Measurements from ENCODE around the gene PRUNE2. TPM values are rescaled to one million over a fixed set of nuclear protein-coding genes. Genes with fewer than 3 reads are reported as not detected.

Gene PRUNE2
- total RNA-seq, 1 donor from 2014 or later, result 6.7 TPM

- no peak overlapping the region for H3K4me3 Mint-ChIP-seq (ENCODE audit: unreplicated experiment)
- H3K36me3 Mint-ChIP-seq (ENCODE audit: low read depth, unreplicated experiment), result no peaks in the 10 kb centered on the region
- no peaks in the 10 kb centered on the region for H3K9me3 Mint-ChIP-seq (ENCODE audit: unreplicated experiment)
- DNase-seq (ENCODE audit: low spot score), result no peak
- no peak for TF ChIP-seq CTCF (IDR thresholded peaks at IDR 0.05; ENCODE audit: unreplicated experiment)
- H3K4me1 Mint-ChIP-seq (ENCODE audit: unreplicated experiment), result peaks cover 14% of the 10 kb centered on the region
- H3K27me3 Mint-ChIP-seq (ENCODE audit: unreplicated experiment), result no peaks in the 10 kb centered on the region
- H3K27ac Mint-ChIP-seq (ENCODE audit: unreplicated experiment), result no peak overlapping the region
Observed at GRCh38 chr9:76692458-76693129, 213.3 kb downstream of the PRUNE2 start.

- no peak for TF ChIP-seq CTCF (IDR thresholded peaks at IDR 0.05; ENCODE audit: unreplicated experiment)
- Mint-ChIP-seq H3K27ac (ENCODE audit: unreplicated experiment) (no peak overlapping the region), H3K27me3 (ENCODE audit: unreplicated experiment) (no peaks in the 10 kb centered on the region), H3K4me3 (ENCODE audit: unreplicated experiment) (peak overlapping the region; percentile 66), H3K36me3 (ENCODE audit: low read depth, unreplicated experiment) (no peaks in the 10 kb centered on the region), H3K4me1 (ENCODE audit: unreplicated experiment) (peaks cover 14% of the 10 kb centered on the region), H3K9me3 (ENCODE audit: unreplicated experiment) (no peaks in the 10 kb centered on the region)
- DNase-seq (ENCODE audit: low spot score), result no peak
Observed at GRCh38 chr9:76691517-76692313, 214.2 kb downstream of the PRUNE2 start.

GRCh38 chr9:76690973-76691370 lies 214.9 kb downstream of the PRUNE2 start:
- Mint-ChIP-seq H3K4me1 (ENCODE audit: unreplicated experiment) (peaks cover 14% of the 10 kb centered on the region), H3K4me3 (ENCODE audit: unreplicated experiment) (no peak overlapping the region), H3K27ac (ENCODE audit: unreplicated experiment) (no peak overlapping the region), H3K36me3 (ENCODE audit: low read depth, unreplicated experiment) (no peaks in the 10 kb centered on the region), H3K27me3 (ENCODE audit: unreplicated experiment) (no peaks in the 10 kb centered on the region), H3K9me3 (ENCODE audit: unreplicated experiment) (no peaks in the 10 kb centered on the region)
- no peak for TF ChIP-seq CTCF (IDR thresholded peaks at IDR 0.05; ENCODE audit: unreplicated experiment)
- no peak for DNase-seq (ENCODE audit: low spot score)

GRCh38 chr9:76690246-76690972 lies 215.5 kb downstream of the PRUNE2 start:
- DNase-seq (ENCODE audit: low spot score), result no peak
- Mint-ChIP-seq H3K36me3 (ENCODE audit: low read depth, unreplicated experiment) (no peaks in the 10 kb centered on the region), H3K27ac (ENCODE audit: unreplicated experiment) (no peak overlapping the region), H3K27me3 (ENCODE audit: unreplicated experiment) (peaks cover under 1% of the 10 kb centered on the region), H3K4me1 (ENCODE audit: unreplicated experiment) (peaks cover 14% of the 10 kb centered on the region), H3K4me3 (ENCODE audit: unreplicated experiment) (no peak overlapping the region), H3K9me3 (ENCODE audit: unreplicated experiment) (no peaks in the 10 kb centered on the region)
- no peak for TF ChIP-seq CTCF (IDR thresholded peaks at IDR 0.05; ENCODE audit: unreplicated experiment)
